OCI-LY7 (cell line): ENCODE data around the gene BBS9. TPM values are rescaled to one million over a fixed set of nuclear protein-coding genes. Genes with fewer than 3 reads are reported as not detected.

Experiments used
- BruUV-seq: library from RNA; stranded (reverse); fragments of 400-500 nt; replicated peaks from 2 replicates; lab custom pipeline; 2021; lab: Mats Ljungman, UMichigan
- CTCF ChIA-PET: fragments of 300-600 bp; sonication (Branson Sonifier 250); formaldehyde crosslinking; loops from one replicate; lab custom pipeline; 2022; ENCODE audit warnings: antibody characterized with exemption; ENCODE audit not compliant: unreplicated experiment; lab: Charles Lee
- POLR2A ChIA-PET: fragments of 300-600 bp; sonication (Branson Sonifier 250); formaldehyde crosslinking; loops from one replicate; lab custom pipeline; 2022; ENCODE audit warnings: antibody characterized with exemption; lab: Charles Lee
- DNase-seq: peaks from one replicate; pipeline ENCODE4 v3.0.0-alpha.2; 2015; ENCODE audit warnings: low spot score
- H2AFZ ChIP-seq: fragments of 200-600 bp; sonication (generic), shearing (Covaris generic); 2 replicates; pipeline ENCODE4 v1.6.1; 2014; ENCODE audit warnings: mild to moderate bottlenecking, antibody characterized with exemption, low read length, moderate library complexity
- H3K27ac ChIP-seq: fragments of 200-600 bp; sonication (generic); 2 replicates; pipeline ENCODE4 v1.5.1; 2014; ENCODE audit warnings: mixed run types, low read depth, mild to moderate bottlenecking, moderate library complexity, low read length, inconsistent platforms; ENCODE audit not compliant: poor library complexity, severe bottlenecking
- H3K36me3 ChIP-seq: fragments of 200-600 bp; sonication (generic); 2 replicates; pipeline ENCODE4 v1.6.1; 2014; ENCODE audit warnings: mild to moderate bottlenecking, antibody characterized with exemption, low read length, moderate library complexity, mixed read lengths; ENCODE audit not compliant: insufficient read depth
- H3K4me1 ChIP-seq: fragments of 200-600 bp; sonication (generic); 2 replicates; pipeline ENCODE4 v1.5.1; 2014; ENCODE audit warnings: mild to moderate bottlenecking, low read length; ENCODE audit not compliant: insufficient read depth, poor library complexity, severe bottlenecking
- H3K4me2 ChIP-seq: fragments of 200-600 bp; sonication (generic); 2 replicates; pipeline ENCODE4 v1.6.1; 2014; ENCODE audit warnings: mild to moderate bottlenecking, low read length
- H3K4me3 ChIP-seq: fragments of 200-600 bp; sonication (generic); 2 replicates; pipeline ENCODE4 v1.5.1; 2014; ENCODE audit warnings: mild to moderate bottlenecking, low read depth, low read length; ENCODE audit not compliant: poor library complexity, severe bottlenecking
- H3K79me2 ChIP-seq: fragments of 200-600 bp; sonication (generic); 2 replicates; pipeline ENCODE4 v1.6.1; 2016; ENCODE audit warnings: low read depth, mild to moderate bottlenecking, low read length, moderate library complexity, mixed read lengths; ENCODE audit not compliant: insufficient read depth
- H3K9me2 ChIP-seq: fragments of 200-600 bp; sonication (generic); 2 replicates; pipeline ENCODE4 v1.6.1; 2016; ENCODE audit warnings: mild to moderate bottlenecking, low read length, mixed read lengths; ENCODE audit not compliant: insufficient read depth
- H3K9me3 ChIP-seq: fragments of 200-600 bp; sonication (generic); 2 replicates; pipeline ENCODE4 v1.6.1; 2014; ENCODE audit warnings: mild to moderate bottlenecking, mixed run types, low read length, mixed read lengths
- H4K20me1 ChIP-seq: fragments of 200-600 bp; sonication (generic); 2 replicates; pipeline ENCODE4 v1.6.1; 2014; ENCODE audit warnings: mild to moderate bottlenecking, antibody characterized with exemption, low read length, moderate library complexity, mixed read lengths; ENCODE audit not compliant: insufficient read depth
- EZH2phosphoT487 ChIP-seq: fragments of 200-600 bp; sonication (generic); IDR thresholded peaks from 2 replicates; pipeline ENCODE4 v1.6.1; 2018; ENCODE audit warnings: low read depth, borderline replicate concordance, mild to moderate bottlenecking, mixed run types, antibody characterized with exemption, low read length, moderate library complexity, mixed read lengths
- intact Hi-C: fragments of 100-400 bp; cut with micrococcal nuclease; formaldehyde crosslinking; loops from one replicate; pipeline ENCODE4 v1.10.0; 2022; ENCODE audit not compliant: unreplicated experiment
- total RNA-seq, 2 experiments: library from RNA; depleted of rRNA in 1 of 2; stranded (reverse); fragments of >200 nt in 1 of 2; shearing (Covaris generic) in 1 of 2; gene quantifications; 2 replicates each; pipeline ENCODE4 v1.2.3, GENCODE V29; 2014 to 2022
- TF ChIP-seq, protein P1 (sequence below): fragments of 200-600 bp; sonication (generic); conservative IDR thresholded peaks from 2 replicates; pipeline ENCODE4 v1.5.1; 2014; ENCODE audit warnings: mild to moderate bottlenecking, antibody characterized with exemption, low read length, moderate library complexity, mixed read lengths

The BBS9 gene
- total RNA-seq, 2 experiments from 2014 or later = 6.8 to 14.8 TPM

DNA sequence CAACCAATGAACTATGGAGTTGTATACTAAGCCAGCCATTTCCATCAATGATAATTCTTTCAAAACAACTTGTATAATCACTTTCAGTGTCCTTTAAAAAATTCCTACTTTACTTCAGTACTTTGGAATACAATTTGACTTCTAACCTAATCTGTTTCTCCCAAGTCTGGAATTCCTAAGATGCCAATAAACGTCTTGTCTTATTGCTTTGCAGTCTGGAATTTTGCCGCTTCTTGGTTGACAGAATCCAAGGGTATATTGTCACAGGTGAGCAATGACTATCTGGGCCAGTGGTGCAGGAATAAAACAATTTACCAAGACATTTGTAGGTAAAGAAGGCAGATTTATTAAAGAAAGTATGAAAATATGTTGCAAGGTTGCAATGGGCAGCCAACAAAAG lies 42.0 kb upstream of the BBS9 start:
- H3K4me1 ChIP-seq = no peaks in the 10 kb centered on the region
- POLR2A ChIA-PET = interaction anchor here (0.6 to 1.1 kb wide), 2 partner anchors 14 to 25 kb away, joined by 3 to 4 read pairs; no protein-coding TSS in a partner anchor
- CTCF ChIA-PET = no interaction called here
- H3K36me3 ChIP-seq = no peaks in the 10 kb centered on the region
- no peaks in the 10 kb centered on the region for H4K20me1 ChIP-seq
- TF ChIP-seq EZH2phosphoT487 = no peak
- TF ChIP-seq, protein P1, sequence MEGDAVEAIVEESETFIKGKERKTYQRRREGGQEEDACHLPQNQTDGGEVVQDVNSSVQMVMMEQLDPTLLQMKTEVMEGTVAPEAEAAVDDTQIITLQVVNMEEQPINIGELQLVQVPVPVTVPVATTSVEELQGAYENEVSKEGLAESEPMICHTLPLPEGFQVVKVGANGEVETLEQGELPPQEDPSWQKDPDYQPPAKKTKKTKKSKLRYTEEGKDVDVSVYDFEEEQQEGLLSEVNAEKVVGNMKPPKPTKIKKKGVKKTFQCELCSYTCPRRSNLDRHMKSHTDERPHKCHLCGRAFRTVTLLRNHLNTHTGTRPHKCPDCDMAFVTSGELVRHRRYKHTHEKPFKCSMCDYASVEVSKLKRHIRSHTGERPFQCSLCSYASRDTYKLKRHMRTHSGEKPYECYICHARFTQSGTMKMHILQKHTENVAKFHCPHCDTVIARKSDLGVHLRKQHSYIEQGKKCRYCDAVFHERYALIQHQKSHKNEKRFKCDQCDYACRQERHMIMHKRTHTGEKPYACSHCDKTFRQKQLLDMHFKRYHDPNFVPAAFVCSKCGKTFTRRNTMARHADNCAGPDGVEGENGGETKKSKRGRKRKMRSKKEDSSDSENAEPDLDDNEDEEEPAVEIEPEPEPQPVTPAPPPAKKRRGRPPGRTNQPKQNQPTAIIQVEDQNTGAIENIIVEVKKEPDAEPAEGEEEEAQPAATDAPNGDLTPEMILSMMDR = no peak
- no TSS peak for BruUV-seq
- H3K9me2 ChIP-seq = no peaks in the 10 kb centered on the region
- H3K9me3 ChIP-seq = no peaks in the 10 kb centered on the region
- H3K79me2 ChIP-seq = no peaks in the 10 kb centered on the region
- no peak overlapping the region for H3K4me3 ChIP-seq
- intact Hi-C loops = no loop called here
- H3K27ac ChIP-seq = no peak overlapping the region
- DNase-seq = no peak
- no peak overlapping the region for H2AFZ ChIP-seq
- no peak overlapping the region for H3K4me2 ChIP-seq

DNA sequence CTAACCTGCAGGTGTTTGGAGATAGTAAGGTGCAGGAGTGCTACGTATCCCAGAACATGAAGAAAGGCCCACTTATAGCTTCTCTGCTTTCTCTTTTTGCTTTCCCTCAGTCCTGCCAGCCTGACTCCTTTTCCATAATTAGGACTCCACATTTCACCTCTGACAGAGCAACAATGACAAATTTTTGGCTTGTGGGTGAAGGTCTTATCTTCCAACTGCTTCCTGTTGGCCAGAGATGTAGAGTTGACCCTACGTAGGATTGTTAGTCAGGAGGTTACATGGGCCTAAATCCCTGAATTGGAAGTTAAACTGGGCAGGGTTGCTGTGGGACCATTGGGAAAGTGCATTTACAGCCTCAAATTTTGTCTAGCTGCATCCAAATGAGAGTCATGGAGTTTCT lies 41.5 kb upstream of the BBS9 start:
- ChIA-PET CTCF (no interaction called here), POLR2A (interaction anchor here (0.9 to 1.1 kb wide), 2 partner anchors 15 to 25 kb away, joined by 3 to 4 read pairs; partner anchors contain the start of gene NT5C3A)
- Histone ChIP-seq H3K9me2 (no peaks in the 10 kb centered on the region), H3K4me2 (no peak overlapping the region), H3K4me1 (no peaks in the 10 kb centered on the region), H3K4me3 (no peak overlapping the region), H3K36me3 (0 out of 2 replicates have a peak, but pooled peaks cover 3% of the 10 kb centered on the region), H3K79me2 (no peaks in the 10 kb centered on the region), H2AFZ (no peak overlapping the region), H3K27ac (no peak overlapping the region), H4K20me1 (no peaks in the 10 kb centered on the region), H3K9me3 (no peaks in the 10 kb centered on the region)
- intact Hi-C loops = no loop called here
- no peak for DNase-seq
- TF ChIP-seq, protein P1 = no peak
- TF ChIP-seq EZH2phosphoT487 = no peak
- no TSS peak for BruUV-seq

DNA sequence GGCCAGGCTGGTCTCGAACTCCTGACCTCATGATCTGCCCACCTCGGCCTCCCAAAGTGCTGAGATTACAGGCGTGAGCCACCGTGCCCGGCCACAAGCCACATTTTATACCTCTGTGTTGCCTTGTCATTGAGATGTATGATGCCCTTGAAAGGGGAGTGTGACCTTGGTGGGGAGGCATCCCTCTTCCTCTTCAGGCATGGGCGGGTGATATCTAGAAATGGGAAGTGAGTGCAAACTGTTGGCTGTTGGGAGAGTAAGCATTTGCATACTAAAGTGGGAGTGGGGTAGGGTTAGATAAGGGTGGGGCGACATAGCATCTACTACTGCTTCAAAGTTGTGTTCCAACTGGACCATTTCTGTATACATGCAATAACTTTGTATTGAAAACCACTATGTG lies 40.2 kb upstream of the BBS9 start:
- Histone ChIP-seq H3K9me2 (no peaks in the 10 kb centered on the region), H3K4me2 (no peak overlapping the region), H2AFZ (no peak overlapping the region), H3K27ac (no peak overlapping the region), H3K4me3 (no peak overlapping the region), H3K4me1 (no peaks in the 10 kb centered on the region), H4K20me1 (no peaks in the 10 kb centered on the region), H3K36me3 (peaks cover 16% of the 10 kb centered on the region), H3K79me2 (no peaks in the 10 kb centered on the region), H3K9me3 (no peaks in the 10 kb centered on the region)
- no peak for DNase-seq
- POLR2A ChIA-PET = no interaction called here
- TF ChIP-seq EZH2phosphoT487 = no peak
- TF ChIP-seq, protein P1 = no peak
- BruUV-seq = no TSS peak
- CTCF ChIA-PET = no interaction called here
- intact Hi-C loops = no loop called here
